Thyroid gland (tissue), 4 donors: ENCODE data around the gene SUGCT. TPM values are rescaled to one million over a fixed set of nuclear protein-coding genes. Genes with fewer than 3 reads are reported as not detected.

Source experiments
- DNase-seq, 2 donors: peaks; one replicate each; pipeline ENCODE4 v3.0.0-alpha.2; 2019
- H3K27ac ChIP-seq, 3 donors: fragments of 200-600 bp; sonication (generic); 1 replicate in 2 of 3; 2 replicates in 1 of 3; pipeline ENCODE4 v1.5.1; 2016 to 2019; ENCODE audit warnings: mild to moderate bottlenecking in 1 of 3, moderate library complexity in 1 of 3
- H3K27me3 ChIP-seq: fragments of 200-600 bp; sonication (generic); one replicate; pipeline ENCODE4 v1.5.1; 2019
- H3K36me3 ChIP-seq, 2 donors: fragments of 200-600 bp; sonication (generic); one replicate each; pipeline ENCODE4 v1.5.1; 2016 to 2019
- H3K4me1 ChIP-seq, 2 donors: fragments of 200-600 bp; sonication (generic); one replicate each; pipeline ENCODE4 v1.5.1; 2017 to 2019
- H3K4me3 ChIP-seq, 3 donors: fragments of 200-600 bp; sonication (generic); replicated peaks in 1 of 3; 1 replicate in 2 of 3; 2 replicates in 1 of 3; pipeline ENCODE4 v1.5.1; 2016; ENCODE audit warnings: mild to moderate bottlenecking in 1 of 3
- H3K9me3 ChIP-seq: fragments of 200-600 bp; sonication (generic); one replicate; pipeline ENCODE4 v1.5.1; 2017
- CTCF ChIP-seq, 6 experiments: fragments of 200-600 bp in 3 of 6; fragments of 450-650 bp in 3 of 6; sonication (generic) in 3 of 6; IDR thresholded peaks; one replicate each; pipeline ENCODE4 v1.5.1; 2016 to 2019; ENCODE audit warnings: antibody characterized with exemption in 6 of 6, mild to moderate bottlenecking in 2 of 6, inconsistent platforms in 1 of 6, moderate library complexity in 1 of 6
- POLR2A ChIP-seq, 2 donors: fragments of 450-650 bp; IDR thresholded peaks; one replicate each; pipeline ENCODE4 v1.6.1; 2017; ENCODE audit warnings: antibody characterized with exemption in 2 of 2, mild to moderate bottlenecking in 2 of 2, moderate library complexity in 1 of 2
- WGBS, 2 donors: methylation state at CpG; one replicate each; pipeline ENCODE4 v1.1.5; 2017; 5-methylcytosine and 5-hydroxymethylcytosine counted together
- intact Hi-C: fragments of 100-400 bp; cut with DNase I; formaldehyde crosslinking; loops from one replicate; pipeline ENCODE4 v1.15.1; 2023
- small RNA-seq: library from RNA; depleted of rRNA; stranded (forward); fragments of <200 nt; gene quantifications from one replicate; pipeline ENCODE3, GENCODE V24; 2016
- total RNA-seq, 4 donors: library from RNA; depleted of rRNA; stranded (reverse); fragments of >200 nt; gene quantifications; one replicate each; pipeline ENCODE4 v1.2.3, GENCODE V29; 2016

Gene SUGCT
- total RNA-seq, 4 donors from 2014 or later, result 1.3 to 15.2 (median 3.2) TPM

DNA sequence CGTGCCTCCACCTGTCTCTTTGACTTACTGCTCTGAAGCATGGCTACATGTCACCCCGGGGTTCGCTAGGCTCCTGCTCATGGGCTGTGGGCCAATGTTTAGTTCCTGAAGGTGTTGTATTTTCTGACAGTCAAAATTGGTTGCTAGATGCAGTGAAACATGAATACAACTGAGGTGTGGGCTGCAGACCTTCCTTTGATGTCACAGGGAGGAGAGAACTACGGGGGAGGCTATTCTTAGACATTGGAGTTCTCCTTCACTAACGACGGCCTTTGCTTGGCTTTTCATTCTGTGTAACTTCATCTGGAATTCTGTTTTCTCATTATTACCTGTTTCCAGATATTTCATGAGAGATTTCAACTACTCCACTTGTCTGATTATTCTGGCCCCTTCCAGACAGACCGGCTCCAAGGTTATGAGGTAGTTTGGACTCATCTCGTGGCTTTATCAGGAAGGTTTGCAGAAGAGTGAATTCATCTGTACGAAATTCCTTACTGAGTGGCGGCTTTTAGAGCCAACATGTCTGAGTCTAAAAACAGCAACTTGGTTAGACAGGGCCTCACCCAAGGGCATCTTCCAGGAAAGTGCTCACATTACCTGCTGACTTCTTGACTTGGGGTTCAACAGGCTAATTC, 774.7 kb downstream of the SUGCT start:
- TF ChIP-seq CTCF (IDR thresholded peaks at IDR 0.05) (no peak), POLR2A (IDR thresholded peaks at IDR 0.05) (no peak)
- H3K27ac ChIP-seq, result no peak overlapping the region
- intact Hi-C loops, result no loop called here
- peaks cover 0 to 3% of the 10 kb centered on the region in 2 donors for H3K4me1 ChIP-seq
- 84 to 88% methylated on average over 10 of the region's 10 CpGs for WGBS, 2 donors
- DNase-seq, result no peak
- no peaks in the 10 kb centered on the region for H3K36me3 ChIP-seq
- H3K9me3 ChIP-seq, result no peaks in the 10 kb centered on the region
- no peak overlapping the region for H3K4me3 ChIP-seq
- H3K27me3 ChIP-seq, result no peaks in the 10 kb centered on the region

Small RNA genes lying within 50 kb of the gene (small RNA-seq; reads per million reads assigned to genes)
- gene AC006023.1, result not detected
- not detected for gene AC006023.2

Other genes with a start within 250 kb of the SUGCT start
- gene CDK13, start 184.7 kb upstream of the SUGCT start, total RNA-seq, result 100 to 1,000 TPM; 131 to 191 (median 141) TPM
- 10 to 100 TPM; 22.0 to 92.4 (median 42.9) TPM for gene MPLKIP, start 383 bp upstream of the SUGCT start, total RNA-seq